NCI-H345 treated with DMSO at 0.1 percent for 48 hours (cell line): Measurements from ENCODE around the gene VWA5B1.
A peak's percentile ranks its signal among the peaks of the same experiment; 100 is the strongest.

ENCODE experiments used
- DNase-seq: peaks from one replicate; lab custom pipeline; 2025; ENCODE audit not compliant: unreplicated experiment; lab: John Stamatoyannopoulos, UW

Gene VWA5B1

DNA sequence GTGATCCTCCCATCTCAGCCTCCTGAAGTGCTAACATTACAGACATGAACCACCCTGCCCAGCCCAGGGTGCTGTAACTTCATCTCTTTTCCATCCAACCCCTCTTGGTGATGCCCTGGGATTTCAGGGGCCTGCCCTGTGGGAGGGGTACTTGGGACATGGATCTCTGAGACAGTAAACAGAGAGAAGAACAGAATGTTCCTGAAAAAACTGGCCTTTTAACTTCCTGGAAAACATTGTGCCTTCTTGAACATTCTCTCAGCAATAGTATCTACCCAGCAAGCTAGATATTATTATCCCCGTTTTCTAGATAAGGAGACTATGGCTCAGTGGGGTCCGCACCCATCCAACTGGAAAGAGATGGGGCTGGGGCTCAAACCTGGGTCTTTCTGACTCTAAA lies 57.0 kb downstream of the VWA5B1 start:
- no peak for DNase-seq

DNA sequence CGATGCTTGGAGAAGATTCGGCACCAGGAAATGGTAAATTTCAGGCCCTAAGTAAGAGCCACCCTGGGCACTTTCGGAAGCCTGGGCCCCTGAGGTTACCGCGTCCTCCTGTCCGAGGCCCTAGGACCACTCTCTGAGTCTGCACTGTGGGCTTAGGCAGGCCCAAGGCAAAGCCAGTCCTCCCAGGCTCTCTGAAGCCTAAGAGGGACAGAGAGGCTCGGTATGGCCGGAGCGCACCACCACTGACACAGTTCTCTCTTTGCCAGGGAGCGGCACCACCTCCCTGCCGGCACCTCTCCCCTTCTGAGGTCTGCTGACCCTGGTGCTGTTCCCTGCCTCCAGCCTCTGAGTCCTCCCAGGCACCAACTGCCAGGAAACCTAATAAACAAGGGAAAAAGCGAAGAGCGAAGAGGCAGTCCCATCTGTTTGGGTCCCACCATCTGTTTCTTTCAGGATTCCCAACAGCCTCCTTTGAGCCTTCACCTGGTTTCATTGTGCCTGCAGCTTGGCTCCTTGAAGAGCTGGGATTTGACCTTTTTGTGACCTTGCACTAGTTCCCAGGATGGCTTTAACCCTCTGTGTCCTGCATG lies 57.7 kb downstream of the VWA5B1 start:
- DNase-seq = no peak

DNA sequence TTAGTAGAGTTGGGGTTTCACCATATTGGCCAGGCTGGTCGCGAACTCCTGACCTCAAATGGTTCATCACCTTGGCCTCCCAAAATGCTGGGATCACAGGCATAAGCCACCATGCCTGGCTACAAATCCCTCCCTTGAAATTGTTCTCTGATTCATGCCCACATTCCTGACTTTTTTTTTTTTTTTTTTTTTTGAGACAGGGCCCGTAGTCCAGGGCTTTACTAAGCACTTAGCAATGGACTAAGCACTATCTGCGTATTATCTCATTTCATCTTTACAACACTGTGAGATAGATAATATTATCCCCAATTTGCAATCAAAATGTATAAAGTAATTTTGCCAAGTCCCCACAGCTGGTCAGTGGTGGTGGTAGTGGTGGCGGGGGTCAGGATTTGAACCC lies 58.9 kb downstream of the VWA5B1 start:
- no peak for DNase-seq

DNA sequence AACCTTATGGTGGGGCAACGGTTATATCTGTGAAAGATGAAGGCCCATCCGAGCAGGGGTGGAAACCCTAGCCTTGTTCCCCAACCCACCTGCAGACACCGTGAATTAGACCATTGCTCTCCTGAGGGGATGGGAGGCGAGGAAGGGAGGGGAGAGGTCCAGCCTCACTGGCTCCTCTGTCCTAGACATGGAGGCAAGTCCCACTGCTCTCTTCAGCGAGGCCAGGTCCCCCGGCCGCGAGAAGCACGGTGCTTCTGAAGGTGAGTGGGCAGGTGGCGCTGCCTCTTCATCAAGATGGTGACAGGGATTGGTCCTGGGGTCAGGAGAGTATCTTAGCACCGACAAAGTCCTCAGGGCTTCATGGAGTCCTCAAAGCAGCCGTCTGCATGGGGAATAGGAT lies 59.3 kb downstream of the VWA5B1 start:
- DNase-seq = no peak

DNA sequence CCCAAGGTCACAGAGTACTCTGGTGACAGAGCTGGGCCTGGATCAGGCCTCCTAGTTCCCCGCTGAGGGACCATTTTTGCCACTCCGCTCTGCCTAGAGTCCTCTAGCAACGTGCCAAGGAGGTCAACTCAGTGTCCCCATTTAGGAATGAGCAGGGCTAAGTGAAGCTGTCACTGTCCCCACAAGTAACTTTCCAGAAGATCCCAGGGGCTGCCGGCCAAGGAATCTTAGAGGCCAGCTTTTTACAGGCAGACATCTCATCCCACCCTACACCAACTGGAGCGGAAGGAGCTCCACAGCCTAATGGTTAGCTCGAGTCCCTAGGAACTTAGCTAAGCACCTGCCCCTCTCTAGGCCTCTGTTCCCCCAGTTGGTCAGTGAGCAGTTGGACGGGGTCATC lies 59.7 kb downstream of the VWA5B1 start:
- DNase-seq = no peak

DNA sequence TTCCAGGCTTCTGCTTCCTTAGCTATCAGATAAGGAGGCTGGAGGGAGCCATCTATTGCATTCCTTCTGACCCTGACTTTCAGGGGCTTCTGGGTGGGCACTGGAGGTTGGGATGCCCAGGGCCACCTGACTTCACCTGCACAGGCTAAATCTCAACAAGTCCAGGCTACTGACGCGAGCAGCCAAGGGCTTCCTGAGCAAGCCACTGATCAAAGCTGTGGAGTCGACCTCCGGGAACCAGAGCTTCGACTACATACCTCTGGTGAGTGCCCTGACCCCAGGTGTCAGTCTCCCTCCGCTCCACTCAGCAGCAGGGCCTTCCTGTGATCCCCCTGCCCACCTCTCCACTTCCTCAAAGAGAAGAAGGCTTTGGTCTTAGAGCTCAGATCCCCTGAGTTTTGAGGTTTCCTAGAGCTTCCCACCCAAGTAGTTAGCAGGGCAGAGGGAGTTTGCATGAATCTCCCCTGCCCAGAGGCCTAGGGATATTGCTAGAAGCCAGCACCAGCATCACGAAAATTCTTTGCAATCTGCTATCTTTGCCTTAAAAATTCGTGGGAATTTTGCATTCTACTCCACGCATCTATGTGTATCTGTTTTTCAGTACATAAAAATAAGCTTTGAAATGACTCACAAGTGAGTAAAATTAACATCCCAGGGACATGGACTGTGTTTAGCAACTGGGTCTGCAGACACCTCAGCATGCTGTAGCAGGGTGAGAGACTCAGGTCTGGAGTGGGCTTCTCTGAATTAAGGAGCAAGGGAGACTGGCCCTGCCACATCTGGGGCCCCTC lies 61.4 kb downstream of the VWA5B1 start:
- no peak for DNase-seq

DNA sequence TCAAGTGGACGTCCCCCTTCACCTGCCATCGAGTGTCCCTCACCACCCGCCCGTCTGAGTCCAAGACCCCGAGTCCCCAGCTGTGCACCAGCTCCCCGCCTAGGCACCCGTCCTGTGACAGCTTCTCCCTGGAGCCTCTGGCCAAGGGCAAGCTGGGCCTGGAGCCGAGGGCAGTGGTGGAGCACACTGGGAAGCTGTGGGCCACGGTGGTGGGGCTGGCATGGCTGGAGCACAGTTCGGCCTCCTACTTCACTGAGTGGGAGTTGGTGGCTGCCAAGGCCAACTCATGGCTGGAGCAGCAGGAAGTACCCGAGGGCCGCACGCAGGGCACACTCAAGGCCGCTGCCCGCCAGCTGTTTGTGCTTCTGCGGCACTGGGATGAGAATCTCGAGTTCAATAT lies 63.2 kb downstream of the VWA5B1 start:
- DNase-seq = no peak

DNA sequence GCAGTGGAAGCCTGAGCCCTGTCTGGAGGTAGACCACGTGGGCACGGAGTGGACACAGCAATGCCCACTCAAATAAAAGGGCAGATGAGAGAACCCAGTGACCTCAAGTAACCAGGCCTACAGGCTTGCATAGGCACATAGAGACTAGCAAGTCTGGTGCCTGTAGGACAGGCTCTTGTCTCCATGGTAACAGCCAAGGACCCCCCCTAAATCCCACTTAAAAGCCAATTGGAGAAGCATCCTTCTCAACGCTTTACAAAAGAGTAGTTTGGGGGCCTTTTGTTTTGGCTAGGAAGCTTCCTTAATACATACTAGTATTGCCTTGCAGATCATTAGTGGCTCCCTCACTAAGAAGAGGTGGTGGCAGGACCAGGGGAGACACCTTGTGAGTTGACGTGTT lies 63.9 kb downstream of the VWA5B1 start:
- no peak for DNase-seq

DNA sequence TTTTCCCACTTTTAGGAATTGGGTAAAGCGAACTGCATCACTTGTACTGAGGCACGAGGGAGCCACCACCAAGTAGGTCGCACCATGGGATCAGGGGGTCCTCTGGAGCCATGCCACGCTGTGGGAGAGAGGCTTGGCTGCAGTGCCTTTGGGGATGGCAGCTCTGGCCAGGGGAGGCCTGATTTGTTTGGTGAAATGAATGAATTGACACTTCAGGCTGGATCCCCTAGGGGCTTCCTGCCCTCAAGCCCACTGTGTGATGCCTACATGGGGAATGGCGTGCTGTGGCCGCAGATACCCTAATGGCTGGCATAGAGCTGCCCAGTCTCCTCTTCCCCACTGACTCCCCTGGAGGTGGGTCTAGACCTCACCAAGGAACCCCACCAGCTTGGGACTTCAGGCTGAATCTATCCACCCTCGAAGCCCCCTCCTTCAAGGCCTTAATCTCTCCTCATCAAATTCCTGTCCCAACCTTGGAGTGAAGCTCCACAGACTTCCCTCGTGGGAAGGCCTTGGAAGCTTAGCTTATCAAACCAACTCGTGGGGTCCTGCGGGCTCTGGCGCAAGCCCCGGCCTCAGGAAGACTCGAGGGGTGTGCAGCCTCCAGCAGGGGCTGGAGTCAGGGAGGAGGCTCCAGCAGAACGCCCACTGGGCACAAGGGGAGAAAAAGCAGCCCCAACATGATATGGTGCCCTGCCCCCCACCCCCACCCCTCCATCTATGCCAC lies 64.6 kb downstream of the VWA5B1 start:
- no peak for DNase-seq

DNA sequence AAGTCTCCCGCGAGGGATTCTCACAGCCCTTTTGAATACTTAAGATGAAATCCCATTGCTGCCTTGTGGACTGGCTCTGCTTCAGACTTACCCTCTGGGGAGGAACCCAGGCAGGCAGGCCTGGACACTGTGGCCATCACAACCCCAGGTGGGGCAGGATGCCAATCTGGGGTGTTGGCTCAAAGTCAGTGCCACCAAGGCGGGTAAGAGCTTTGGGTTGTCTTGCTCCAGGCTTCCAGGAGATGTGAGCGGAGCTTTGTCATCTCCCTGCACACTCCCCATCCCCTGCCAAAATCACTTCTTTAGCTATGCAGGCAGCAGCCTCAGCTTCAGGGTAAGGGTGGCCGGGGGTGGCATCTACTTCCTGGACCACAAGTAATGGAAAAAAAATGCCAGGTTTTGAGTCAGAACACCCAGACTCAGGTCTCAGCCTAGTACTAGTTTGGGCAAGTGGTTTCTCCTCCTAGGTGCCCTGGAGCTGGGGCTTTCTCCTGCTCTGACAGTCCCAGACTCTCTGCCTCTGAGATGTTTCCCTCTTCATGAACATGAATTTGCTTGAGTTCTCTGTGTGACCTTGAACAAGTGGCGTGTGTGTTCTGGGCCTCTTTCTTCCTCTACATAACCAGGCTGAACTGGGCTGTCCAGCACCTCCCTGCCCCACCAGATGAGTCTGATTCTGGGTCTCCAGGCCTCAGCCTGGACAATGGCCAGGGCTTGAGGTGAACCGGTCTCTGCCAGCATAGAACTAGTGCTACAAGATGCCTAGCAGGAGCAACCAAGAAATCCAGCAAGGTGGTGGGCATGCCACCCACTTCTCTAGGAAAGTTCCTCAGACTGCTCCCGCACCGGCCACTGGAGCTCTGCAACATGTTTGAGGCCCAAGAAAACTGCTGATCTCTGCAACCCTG lies 65.4 kb downstream of the VWA5B1 start:
- DNase-seq = no peak

DNA sequence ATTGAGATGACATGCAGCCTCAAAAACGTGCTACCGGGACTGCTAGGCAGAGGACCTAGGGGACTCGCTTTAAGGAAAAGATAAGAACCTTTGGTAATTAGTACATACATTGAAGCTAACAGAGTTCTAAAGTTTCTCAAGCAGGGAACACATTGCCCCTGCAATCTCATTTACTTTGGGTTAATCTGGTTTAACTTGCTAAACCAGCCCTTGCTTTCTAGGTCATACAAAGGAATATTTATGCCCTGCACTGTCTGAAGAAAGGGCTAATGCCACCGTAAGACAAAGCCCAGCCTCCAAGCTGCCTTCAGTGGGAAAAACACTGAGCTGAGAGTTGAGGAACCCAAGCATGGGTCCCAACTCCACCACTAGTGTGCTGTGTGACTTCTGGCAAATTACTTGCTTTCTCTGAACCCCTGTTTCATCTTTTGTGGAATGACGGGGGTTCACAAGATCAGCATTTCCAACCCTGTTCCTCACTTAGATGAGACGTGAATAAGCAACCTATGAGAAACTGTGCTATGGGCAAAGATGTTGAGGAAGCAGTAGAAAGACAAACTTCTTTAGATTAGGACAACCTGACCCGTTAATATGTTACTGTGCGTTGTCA lies 66.3 kb downstream of the VWA5B1 start:
- DNase-seq = no peak

DNA sequence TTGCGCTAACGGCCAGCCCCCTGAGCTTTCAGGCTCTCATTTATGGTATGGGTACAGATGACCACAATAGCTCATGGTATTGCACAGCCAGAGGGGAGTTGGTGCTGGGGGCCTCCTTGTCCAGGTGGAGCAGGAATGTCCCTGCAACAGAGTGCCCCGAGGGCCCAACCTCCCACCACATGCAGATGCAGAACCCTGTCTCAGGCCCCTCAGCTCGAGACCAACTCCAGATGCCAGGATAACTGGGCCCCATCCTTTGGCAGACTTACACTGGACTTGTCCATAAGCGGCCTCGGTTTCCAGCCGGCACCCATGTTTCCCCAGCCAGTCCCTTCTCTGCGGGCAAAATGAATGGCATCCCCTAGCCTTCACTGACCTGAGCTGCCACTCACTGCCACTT lies 67.1 kb downstream of the VWA5B1 start:
- DNase-seq = no peak

DNA sequence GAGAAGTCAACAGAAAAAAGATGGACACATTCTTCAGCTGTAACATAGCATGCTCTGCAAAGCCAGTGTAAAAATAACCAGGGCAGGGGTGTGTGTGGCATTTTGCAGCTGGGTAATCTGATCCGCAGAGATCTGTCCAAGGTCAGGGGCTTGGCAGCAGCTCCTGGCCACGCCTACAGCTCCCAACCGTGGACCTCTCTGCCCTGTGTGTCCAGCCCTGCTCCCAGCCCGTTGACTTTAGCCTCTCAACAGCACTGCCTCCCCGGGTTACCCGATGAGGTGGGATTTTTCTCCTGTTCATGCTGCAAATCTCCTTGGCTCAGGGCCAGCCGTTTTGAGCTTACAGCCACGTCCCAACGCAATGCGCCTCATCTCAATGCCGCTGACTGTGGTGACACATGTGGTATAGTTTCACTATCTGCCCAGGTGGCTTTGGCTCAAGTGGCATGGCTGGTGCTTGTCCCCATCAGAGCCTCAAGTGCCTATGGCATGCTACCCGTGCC lies 68.1 kb downstream of the VWA5B1 start:
- DNase-seq = peak; percentile 53

DNA sequence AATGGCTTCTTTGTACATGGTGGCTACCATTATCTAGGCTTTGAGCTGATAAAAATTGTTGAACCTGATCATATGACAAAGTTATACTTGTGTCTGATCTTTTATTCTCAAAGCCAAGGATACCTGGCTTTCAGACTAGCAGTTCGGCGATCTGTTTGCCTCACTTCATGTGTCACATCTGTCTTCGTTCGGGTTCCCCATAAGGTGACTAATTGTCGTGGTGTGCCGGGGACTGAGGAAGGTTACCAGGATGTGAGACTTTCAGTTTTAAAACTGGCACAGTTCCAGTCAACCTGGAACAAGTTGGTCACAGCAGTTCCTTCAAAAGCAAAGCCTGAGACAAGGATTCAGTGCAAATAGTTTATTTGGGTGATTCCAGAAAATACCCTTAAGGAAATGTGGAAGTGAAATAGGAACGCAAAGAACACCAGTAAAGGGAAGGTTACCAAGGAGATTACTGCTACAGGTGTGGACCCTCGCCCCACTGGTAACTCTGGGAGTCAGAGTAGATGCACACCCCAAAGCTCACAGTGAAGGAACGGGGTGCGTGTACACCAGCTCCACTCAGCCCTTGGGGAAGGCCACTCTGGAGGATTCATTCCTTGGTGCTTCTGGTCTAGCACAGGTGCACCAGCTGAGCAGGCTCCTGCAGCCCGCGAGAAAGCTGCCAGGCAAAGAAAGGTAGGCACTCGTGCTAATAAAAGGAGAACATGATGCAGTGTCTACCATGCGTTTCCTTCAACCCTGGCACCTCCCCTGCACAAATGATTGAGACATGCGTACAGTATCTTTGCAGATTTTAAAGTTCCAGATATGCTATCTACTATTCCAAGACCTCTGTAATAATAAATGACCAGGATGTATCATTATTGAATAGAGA lies 69.0 kb downstream of the VWA5B1 start:
- no peak for DNase-seq

DNA sequence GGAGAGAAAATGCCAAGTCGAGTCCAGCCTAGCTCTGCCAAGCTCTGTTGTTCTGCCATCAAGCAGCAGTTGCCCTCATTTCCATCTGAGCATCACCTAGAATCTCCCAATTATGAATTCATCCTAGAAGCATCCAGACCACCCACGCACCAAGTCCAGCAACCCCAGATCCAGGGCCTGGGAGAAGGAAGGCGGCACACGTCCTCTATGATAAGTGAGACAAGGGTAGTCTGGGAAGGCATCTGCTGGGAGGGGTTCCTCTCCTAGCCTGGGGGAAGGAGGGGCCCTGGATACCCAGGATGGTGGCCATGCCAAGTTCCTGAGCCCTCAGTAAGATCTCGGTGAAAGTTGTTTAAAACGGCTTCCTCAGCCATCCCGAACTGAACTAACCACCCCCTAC lies 70.7 kb downstream of the VWA5B1 start:
- DNase-seq = no peak

DNA sequence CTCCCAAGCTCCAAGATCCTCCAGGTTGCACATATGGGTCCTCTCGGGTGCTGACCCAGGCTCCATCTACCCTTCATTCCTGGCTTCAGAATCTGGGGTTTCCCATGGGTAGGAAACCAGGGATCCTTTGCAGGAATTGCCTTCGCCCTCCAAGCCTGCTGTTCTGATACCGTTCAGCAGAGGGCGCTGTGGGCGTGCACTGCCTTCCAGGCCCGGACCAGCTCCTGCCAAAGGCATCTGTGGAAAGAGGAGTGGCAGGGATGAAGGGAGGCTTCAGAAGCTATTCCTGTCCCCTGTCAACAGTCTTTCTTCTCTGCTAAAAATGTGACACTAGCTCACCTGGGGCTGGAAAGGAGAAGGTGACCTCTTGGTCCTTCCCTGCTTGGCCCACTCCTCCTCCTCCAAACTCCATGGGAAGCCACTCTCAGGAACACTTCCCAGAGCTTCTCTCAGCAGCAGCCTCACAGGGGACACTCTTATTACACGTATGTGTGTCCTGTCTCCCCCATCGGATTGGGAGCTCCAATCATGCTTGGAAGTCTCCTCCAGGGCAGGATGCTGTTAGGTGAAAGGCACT lies 71.2 kb downstream of the VWA5B1 start:
- DNase-seq = peak; percentile 24

DNA sequence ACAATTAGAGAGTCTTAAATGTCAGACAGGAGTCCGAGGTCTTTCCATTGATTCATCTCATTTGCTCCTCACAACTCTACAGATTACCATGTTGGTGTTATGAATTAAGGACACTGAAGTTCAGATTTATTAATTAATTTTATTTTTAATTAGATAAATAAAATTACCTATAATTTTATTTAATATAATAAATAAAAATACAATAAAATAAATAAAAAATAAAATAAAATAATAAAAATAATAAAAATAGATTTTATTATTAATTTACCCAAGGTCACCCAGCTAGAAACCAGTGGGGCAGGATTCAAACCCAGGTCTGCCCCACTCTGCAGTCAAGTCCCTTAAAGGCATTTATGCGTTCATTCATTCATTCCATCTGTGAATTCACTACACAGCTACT lies 72.2 kb downstream of the VWA5B1 start:
- no peak for DNase-seq

DNA sequence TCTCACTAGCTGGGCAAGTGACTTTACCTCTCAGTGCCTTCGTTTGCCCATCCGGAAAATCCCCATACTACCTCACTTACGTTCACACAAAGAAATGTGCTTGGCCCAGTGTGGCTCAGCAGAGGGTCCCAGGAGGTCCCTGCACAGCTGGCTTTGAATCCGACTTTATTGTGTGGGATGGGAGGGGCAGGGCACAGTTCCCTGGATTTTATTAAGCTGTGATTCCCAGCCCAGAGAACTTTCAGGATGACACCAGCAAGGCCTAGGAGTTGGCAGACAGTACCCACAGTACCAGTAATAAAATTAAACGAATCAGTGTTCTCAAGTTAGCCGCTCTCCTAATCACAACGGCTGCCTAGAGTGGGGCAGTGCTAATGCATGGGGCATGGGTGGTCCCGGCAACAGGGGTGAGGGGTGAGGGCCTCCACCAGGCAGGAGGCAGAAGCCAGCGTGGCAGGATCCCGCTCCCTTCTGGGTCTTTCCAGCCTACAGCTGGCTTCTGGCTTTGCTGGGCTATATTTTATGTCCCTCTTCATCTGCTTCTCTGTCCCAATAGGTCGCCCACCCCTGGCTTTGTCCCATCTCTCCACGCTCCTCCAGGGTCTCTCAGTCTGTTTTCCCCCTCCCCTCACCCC lies 74.9 kb downstream of the VWA5B1 start:
- DNase-seq = no peak

DNA sequence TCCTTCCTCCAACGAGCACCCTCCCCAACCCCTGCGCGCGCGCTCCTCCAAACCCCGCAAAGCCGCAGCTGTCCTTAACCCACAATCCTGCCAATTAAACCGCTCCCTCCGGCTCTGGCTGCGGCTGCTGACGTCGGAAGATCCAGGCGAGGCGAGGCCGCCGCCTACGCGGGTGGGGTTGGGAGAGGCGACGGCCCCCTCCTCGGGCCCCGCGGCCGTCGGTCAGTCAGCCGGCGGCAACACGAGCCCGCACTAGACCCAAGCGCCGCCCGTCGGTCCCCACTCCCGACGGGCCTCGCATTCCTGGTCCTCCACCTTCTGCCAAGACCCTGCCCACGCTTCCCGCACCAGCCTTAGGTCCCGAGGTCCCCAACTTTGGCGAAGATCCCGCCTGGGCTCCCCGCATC lies 75.4 kb downstream of the VWA5B1 start:
- no peak for DNase-seq
